ENCODE results near the gene ZNF407. TPM values are rescaled to one million over a fixed set of nuclear protein-coding genes. Genes with fewer than 3 reads are reported as not detected.

ZNF407 gene
- total RNA-seq, 1 donor from 2014 or later = 14.2 TPM

GRCh38 chr18:74945774-74946545, 348.3 kb downstream of the ZNF407 start:
- no peak for DNase-seq (ENCODE audit: extremely low spot score, unreplicated experiment)
- no peak for TF ChIP-seq CTCF (IDR thresholded peaks at IDR 0.05)
- no peaks in the 10 kb centered on the region for H3K36me3 Mint-ChIP-seq (ENCODE audit: unreplicated experiment)
- no peak overlapping the region for H3K27ac Mint-ChIP-seq (ENCODE audit: unreplicated experiment)
- no peaks in the 10 kb centered on the region for H3K27me3 Mint-ChIP-seq (ENCODE audit: unreplicated experiment)
- H3K9me3 Mint-ChIP-seq (ENCODE audit: unreplicated experiment) = no peaks in the 10 kb centered on the region
- peaks cover 56% of the 10 kb centered on the region for H3K4me1 Mint-ChIP-seq (ENCODE audit: unreplicated experiment)
- no peak overlapping the region for H3K4me3 Mint-ChIP-seq (ENCODE audit: unreplicated experiment)

- no peak overlapping the region for H3K4me3 Mint-ChIP-seq (ENCODE audit: unreplicated experiment)
- DNase-seq (ENCODE audit: extremely low spot score, unreplicated experiment) = no peak
- peak overlapping the region; percentile 40 for H3K27ac Mint-ChIP-seq (ENCODE audit: unreplicated experiment)
- TF ChIP-seq CTCF (IDR thresholded peaks at IDR 0.05) = no peak
- H3K27me3 Mint-ChIP-seq (ENCODE audit: unreplicated experiment) = no peaks in the 10 kb centered on the region
- H3K36me3 Mint-ChIP-seq (ENCODE audit: unreplicated experiment) = no peaks in the 10 kb centered on the region
- H3K9me3 Mint-ChIP-seq (ENCODE audit: unreplicated experiment) = no peaks in the 10 kb centered on the region
- peaks cover 64% of the 10 kb centered on the region for H3K4me1 Mint-ChIP-seq (ENCODE audit: unreplicated experiment)
Measured at GRCh38 chr18:74946646-74947375, 349.1 kb downstream of the ZNF407 start.

GRCh38 chr18:74947417-74947816, 349.7 kb downstream of the ZNF407 start:
- Mint-ChIP-seq H3K36me3 (ENCODE audit: unreplicated experiment) (no peaks in the 10 kb centered on the region), H3K4me1 (ENCODE audit: unreplicated experiment) (peaks cover 65% of the 10 kb centered on the region), H3K27me3 (ENCODE audit: unreplicated experiment) (no peaks in the 10 kb centered on the region), H3K27ac (ENCODE audit: unreplicated experiment) (no peak overlapping the region), H3K9me3 (ENCODE audit: unreplicated experiment) (no peaks in the 10 kb centered on the region), H3K4me3 (ENCODE audit: unreplicated experiment) (no peak overlapping the region)
- no peak for TF ChIP-seq CTCF (IDR thresholded peaks at IDR 0.05)
- no peak for DNase-seq (ENCODE audit: extremely low spot score, unreplicated experiment)

- no peaks in the 10 kb centered on the region for H3K27me3 Mint-ChIP-seq (ENCODE audit: unreplicated experiment)
- no peak overlapping the region for H3K4me3 Mint-ChIP-seq (ENCODE audit: unreplicated experiment)
- H3K9me3 Mint-ChIP-seq (ENCODE audit: unreplicated experiment) = no peaks in the 10 kb centered on the region
- no peak for TF ChIP-seq CTCF (IDR thresholded peaks at IDR 0.05)
- no peaks in the 10 kb centered on the region for H3K36me3 Mint-ChIP-seq (ENCODE audit: unreplicated experiment)
- peak overlapping the region; percentile 16 for H3K27ac Mint-ChIP-seq (ENCODE audit: unreplicated experiment)
- peaks cover 63% of the 10 kb centered on the region for H3K4me1 Mint-ChIP-seq (ENCODE audit: unreplicated experiment)
- DNase-seq (ENCODE audit: extremely low spot score, unreplicated experiment) = no peak
Measured at GRCh38 chr18:74947875-74948274, 350.2 kb downstream of the ZNF407 start.

- no peaks in the 10 kb centered on the region for H3K27me3 Mint-ChIP-seq (ENCODE audit: unreplicated experiment)
- no peak for TF ChIP-seq CTCF (IDR thresholded peaks at IDR 0.05)
- no peak for DNase-seq (ENCODE audit: extremely low spot score, unreplicated experiment)
Measured at GRCh38 chr18:74949611-74950010, 351.9 kb downstream of the ZNF407 start.

More at GRCh38 chr18:74949611-74950010, 351.9 kb downstream of the ZNF407 start:
- peak overlapping the region; percentile 71 for H3K27ac Mint-ChIP-seq (ENCODE audit: unreplicated experiment)
- no peaks in the 10 kb centered on the region for H3K36me3 Mint-ChIP-seq (ENCODE audit: unreplicated experiment)
- no peak overlapping the region for H3K4me3 Mint-ChIP-seq (ENCODE audit: unreplicated experiment)
- no peaks in the 10 kb centered on the region for H3K9me3 Mint-ChIP-seq (ENCODE audit: unreplicated experiment)
- peaks cover 63% of the 10 kb centered on the region for H3K4me1 Mint-ChIP-seq (ENCODE audit: unreplicated experiment)
